Choroid plexus epithelial cell (primary cell): ENCODE results near the gene B4GALT2.

ENCODE experiments used
- DNase-seq: peaks from one replicate; pipeline ENCODE4 v3.0.0-alpha.2; 2010; ENCODE audit warnings: low read depth
- H3K4me3 ChIP-seq: 2 replicates; pipeline ENCODE4 v1.5.1; 2011; ENCODE audit warnings: low read depth, mild to moderate bottlenecking, control low read depth, low read length, moderate library complexity
- TF ChIP-seq, protein P1 (sequence below): conservative IDR thresholded peaks from 2 replicates; pipeline ENCODE4 v1.5.1; 2011; ENCODE audit warnings: low read depth, mild to moderate bottlenecking, control low read depth, inconsistent platforms, low read length, moderate library complexity

The B4GALT2 gene

DNA sequence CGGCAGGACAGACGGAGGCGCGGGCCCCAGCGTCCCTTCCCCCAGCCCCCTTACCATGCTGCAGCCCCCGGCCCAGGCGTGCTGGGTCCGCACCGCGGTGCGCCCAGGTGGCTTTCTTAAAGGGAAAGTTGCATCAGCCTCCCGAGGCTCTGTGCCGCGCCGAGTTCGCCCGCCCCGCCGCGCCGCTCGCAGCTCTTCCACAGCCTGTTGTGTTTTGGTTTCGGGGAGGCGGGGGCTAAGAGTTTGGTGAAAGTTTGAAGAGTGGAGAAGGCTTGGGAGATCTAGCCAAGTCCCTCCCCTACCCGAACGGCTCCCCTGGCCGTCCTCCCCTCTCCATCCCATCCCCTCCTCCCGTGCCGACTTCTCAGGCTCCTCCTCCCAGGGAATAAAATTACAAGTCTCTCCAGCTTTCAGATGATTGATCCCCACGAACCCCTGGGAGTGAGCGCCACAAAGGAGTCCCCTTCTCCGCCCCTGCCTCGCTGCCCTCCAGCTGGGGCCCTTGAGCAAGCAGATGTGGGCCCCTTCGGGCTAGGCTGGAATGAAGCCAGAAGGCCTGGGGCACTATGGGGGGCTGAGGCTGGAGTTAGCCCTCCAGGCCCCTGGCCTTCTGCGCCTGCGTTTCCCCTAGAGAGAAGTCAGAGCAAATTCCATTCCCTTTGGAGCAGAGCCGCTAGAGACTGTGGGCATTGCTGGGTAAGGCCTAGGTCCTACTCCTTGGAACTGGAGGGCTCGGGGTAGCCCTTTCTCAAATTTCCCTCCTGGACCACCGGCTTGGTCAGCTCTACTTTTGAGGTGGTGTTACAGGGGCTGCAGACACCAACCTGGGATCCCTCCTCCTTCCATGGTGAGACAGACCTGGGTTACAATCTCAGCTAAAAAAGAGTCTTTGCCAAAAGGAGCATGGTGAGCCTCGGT, 52.5 kb downstream of the B4GALT2 start, which contains the start of gene SLC6A9:
SLC6A9 (minus strand) TSS at position 211 of the 918 bp plus-strand sequence. CDS start 7,185 bp downstream, outside the sequence.
- DNase-seq, result peak; percentile 88
- TF ChIP-seq, protein P1, sequence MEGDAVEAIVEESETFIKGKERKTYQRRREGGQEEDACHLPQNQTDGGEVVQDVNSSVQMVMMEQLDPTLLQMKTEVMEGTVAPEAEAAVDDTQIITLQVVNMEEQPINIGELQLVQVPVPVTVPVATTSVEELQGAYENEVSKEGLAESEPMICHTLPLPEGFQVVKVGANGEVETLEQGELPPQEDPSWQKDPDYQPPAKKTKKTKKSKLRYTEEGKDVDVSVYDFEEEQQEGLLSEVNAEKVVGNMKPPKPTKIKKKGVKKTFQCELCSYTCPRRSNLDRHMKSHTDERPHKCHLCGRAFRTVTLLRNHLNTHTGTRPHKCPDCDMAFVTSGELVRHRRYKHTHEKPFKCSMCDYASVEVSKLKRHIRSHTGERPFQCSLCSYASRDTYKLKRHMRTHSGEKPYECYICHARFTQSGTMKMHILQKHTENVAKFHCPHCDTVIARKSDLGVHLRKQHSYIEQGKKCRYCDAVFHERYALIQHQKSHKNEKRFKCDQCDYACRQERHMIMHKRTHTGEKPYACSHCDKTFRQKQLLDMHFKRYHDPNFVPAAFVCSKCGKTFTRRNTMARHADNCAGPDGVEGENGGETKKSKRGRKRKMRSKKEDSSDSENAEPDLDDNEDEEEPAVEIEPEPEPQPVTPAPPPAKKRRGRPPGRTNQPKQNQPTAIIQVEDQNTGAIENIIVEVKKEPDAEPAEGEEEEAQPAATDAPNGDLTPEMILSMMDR, result no peak
- H3K4me3 ChIP-seq, result peak within 1 kb of the TSS; percentile 80

DNA sequence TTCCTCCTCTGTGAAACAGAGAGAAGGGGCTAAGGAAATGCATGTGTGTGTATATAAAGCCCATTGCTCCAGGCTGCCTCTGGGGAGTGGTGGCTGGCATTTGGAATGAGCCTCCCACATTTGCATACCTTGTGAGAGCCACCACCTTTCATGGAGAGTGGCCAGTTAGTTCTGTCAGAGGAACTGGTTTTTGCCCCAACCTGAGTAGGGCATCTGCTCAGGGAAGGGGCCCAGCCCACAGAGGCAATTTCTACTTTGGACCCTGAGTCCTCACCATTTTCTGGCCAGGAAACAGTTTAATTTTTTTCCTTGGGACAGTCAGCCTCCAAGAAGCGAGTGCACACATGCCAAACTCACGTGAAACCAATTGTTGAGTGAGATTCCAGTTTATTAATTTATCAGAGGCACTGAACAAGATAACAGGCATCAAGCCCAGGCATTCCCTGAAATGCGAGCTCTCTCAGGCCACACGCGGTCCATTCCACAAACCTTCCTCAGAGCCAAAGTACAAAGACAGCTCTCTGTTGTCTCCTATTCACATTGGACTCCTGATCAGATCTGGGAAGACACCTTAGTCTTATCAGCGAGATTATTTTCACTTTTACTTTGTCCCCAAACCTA, 53.3 kb downstream of the B4GALT2 start:
- TF ChIP-seq, protein P1, result no peak
- H3K4me3 ChIP-seq, result no peak overlapping the region
- no peak for DNase-seq

DNA sequence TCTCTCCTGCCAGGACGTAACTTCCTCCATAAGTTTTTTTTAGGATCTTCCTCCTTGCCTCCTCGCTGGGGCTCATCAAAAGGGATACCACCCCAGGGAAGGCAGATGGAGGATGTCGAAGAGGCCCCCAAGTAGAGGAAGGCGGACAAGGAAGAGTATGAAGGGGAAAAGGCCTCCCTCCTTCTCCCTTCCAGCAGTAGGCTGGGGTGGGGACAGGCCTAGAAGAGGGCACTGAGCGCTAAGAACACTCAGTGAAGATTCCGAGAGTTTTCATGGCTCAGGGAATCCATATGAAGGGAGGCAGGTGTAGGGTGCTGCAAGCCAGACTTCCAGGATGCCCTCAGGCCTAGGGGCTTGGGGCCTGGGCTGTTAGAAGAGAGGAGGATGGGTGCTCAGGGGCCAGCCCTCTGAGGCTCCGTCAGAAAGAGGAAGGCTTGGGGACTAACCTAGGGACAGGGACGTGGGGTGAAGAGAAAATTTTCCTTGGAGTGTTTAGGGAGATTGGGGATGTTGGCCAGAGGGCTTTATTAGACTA, 54.1 kb downstream of the B4GALT2 start:
- TF ChIP-seq, protein P1, result no peak
- DNase-seq, result no peak
- no peak overlapping the region for H3K4me3 ChIP-seq

DNA sequence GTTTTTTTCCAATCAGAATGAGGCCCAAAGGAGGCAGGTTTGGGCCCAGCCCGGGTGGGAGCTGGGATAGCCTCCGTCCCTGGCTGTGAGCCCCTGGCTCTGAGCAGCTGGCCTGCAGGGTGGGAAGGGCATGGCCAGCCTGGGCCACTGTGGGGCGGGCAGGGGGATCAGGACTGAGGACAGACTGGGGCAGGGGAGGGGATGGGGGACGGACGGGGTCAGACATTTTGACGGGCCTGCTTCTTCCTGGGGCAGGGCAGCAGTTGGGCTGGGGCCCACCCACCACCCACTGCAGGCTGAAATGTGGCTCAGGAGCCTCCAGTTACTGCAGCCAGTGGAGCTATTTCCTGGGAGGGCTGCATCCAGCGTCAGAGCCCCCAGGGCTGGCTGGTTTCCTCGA, 54.7 kb downstream of the B4GALT2 start:
- DNase-seq, result no peak
- H3K4me3 ChIP-seq, result no peak overlapping the region
- TF ChIP-seq, protein P1, result no peak

DNA sequence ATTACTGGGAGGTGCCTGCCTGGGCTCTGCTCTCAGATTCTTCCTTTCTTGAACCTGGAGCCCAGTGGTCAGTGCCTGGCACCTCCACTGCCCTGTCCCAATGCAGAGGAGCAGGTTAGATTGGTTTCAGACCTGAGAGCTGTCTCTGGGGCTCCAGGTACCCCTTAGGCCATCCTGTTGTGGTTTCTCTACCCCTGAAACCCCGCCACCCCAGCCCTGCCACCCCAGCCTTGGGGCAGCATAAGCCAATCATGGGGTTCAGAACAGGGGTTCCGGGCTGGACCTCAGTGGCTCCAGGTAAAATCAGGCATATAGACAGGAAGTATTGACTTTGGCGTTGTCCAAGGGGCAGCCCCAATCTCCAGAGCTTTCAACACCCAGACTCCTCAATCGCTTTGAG, 55.4 kb downstream of the B4GALT2 start:
- no peak for DNase-seq
- TF ChIP-seq, protein P1, result no peak
- H3K4me3 ChIP-seq, result no peak overlapping the region

DNA sequence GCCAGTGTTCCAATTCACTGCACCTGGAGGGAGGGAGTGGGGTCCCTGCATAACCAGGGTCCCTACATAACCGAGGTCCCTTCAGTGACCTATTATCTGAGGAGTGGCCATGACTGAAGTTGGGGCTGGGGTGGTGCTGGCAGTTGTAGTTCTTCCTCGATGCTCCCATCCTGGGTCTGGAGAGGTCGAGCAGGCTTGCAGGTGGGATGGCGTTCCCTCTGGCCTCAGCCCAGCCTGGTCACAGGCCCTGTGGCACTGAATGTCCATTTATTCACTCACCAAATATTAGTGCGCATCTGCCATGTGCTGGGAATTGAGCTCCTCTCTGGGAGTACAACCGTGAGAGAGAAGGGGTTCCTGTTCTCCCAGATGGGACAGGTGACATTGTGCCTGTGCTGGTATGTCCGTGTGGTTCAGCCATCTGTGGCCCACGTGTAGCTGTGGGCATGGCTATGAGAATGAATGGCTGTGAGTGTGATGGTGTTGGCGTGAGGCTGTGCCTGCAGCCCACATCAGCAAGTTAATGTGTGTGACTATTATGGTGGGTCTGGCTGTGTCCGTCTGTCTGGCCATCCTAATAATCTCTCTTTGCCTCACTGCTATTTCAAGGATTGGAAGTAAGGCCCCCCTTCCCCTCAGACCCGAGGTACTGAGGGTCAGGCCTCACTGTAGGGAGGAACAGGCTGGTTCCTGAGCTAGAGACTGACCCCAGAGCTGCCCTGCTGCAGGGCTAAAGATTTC, 56.1 kb downstream of the B4GALT2 start:
- no peak for DNase-seq
- H3K4me3 ChIP-seq, result no peak overlapping the region
- TF ChIP-seq, protein P1, result no peak
